A673 (cell line): ENCODE results near the gene CFAP298.

ENCODE experiments used
- CTCF ChIP-seq: fragments of 300-800, 200-600 bp; sonication (generic); conservative IDR thresholded peaks from 2 replicates; pipeline ENCODE4 v1.5.1; 2017; ENCODE audit warnings: low read depth, mild to moderate bottlenecking, antibody characterized with exemption, low read length, moderate library complexity, mixed read lengths
- EZH2 ChIP-seq: fragments of 200-600 bp; sonication (generic); IDR thresholded peaks from 2 replicates; pipeline ENCODE4 v1.6.1; 2017; ENCODE audit warnings: borderline replicate concordance, low read depth, mild to moderate bottlenecking, mixed read lengths, antibody characterized with exemption, low read length; ENCODE audit not compliant: poor library complexity, severe bottlenecking

- no peak for TF ChIP-seq CTCF
- no peak for TF ChIP-seq EZH2
Measured at GRCh38 chr21:32587120-32587519, 25.1 kb downstream of the CFAP298 start.
